ENCODE results near the gene LAPTM4A.
A peak's percentile ranks its signal among the peaks of the same experiment; 100 is the strongest.

LAPTM4A gene

DNA sequence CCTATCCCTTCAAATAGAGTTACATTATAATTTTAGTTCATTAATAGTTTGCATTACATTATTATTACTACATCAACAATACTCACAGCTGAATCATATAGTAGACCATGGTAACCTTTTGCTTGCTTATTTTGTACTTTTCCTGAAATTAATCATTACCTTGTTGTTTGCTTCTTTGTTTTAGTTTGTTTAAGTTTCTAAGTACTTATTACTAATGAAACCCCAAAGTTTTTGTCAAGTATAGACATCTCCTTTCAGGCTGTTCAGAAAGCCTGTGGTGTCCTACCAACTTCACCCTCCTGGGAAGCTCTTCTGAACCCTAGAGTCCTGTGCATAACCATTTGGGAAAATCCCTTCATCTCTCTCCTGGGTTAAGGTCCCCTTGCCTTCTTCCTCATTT lies 43.5 kb upstream of the LAPTM4A start:
- DNase-seq (ENCODE audit: extremely low read depth, insufficient read length) = no peak
- H3K27me3 ChIP-seq (replicated peaks; ENCODE audit: control insufficient read depth, insufficient read depth, low read length) = no peaks in the 10 kb centered on the region; the same call in 1 of the 2 replicates
- no peaks in the 10 kb centered on the region for H3K36me3 ChIP-seq (ENCODE audit: control insufficient read depth, insufficient read depth, low read length)
- H3K4me3 ChIP-seq (replicated peaks; ENCODE audit: low read depth, low read length) = no peak overlapping the region
- no peak for TF ChIP-seq CTCF (IDR thresholded peaks at IDR 0.05; ENCODE audit: insufficient read depth, low read length, poor library complexity, severe bottlenecking)

DNA sequence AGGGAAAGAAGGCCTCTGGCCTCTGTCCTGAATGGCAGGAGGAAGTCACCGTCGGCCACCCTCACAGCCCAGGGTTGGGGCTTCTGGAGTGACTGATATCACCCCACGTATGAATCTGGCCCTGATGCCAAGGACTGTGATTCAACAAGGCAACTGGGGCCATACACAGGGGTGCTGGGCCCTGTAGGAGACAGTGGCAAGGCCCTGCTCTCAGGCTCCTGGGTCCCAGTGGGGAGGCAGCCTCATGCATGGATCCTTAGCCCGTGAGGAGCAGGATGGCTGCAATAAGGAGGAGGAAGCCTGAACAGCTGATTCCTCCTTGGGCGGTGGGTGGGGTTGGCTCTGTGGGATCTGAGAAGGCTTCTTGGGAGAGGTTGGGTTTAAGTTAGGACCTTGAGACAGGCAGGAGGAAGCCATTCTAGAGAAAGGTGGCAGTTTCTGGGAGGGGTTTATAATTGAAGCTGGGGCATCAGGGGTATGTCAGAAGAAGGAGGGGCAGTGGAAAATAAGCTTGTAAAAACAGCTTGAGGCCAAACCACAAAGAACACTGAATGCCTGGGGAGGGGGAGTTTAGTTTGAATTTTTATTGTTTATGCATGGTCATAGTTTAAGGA lies 42.8 kb upstream of the LAPTM4A start:
- TF ChIP-seq CTCF (IDR thresholded peaks at IDR 0.05; ENCODE audit: insufficient read depth, low read length, poor library complexity, severe bottlenecking) = no peak
- DNase-seq (ENCODE audit: extremely low read depth, insufficient read length) = no peak
- Histone ChIP-seq H3K36me3 (ENCODE audit: control insufficient read depth, insufficient read depth, low read length) (no peaks in the 10 kb centered on the region), H3K27me3 (replicated peaks; ENCODE audit: control insufficient read depth, insufficient read depth, low read length) (no peaks in the 10 kb centered on the region; the same call in 1 of the 2 replicates), H3K4me3 (replicated peaks; ENCODE audit: low read depth, low read length) (no peak overlapping the region)

DNA sequence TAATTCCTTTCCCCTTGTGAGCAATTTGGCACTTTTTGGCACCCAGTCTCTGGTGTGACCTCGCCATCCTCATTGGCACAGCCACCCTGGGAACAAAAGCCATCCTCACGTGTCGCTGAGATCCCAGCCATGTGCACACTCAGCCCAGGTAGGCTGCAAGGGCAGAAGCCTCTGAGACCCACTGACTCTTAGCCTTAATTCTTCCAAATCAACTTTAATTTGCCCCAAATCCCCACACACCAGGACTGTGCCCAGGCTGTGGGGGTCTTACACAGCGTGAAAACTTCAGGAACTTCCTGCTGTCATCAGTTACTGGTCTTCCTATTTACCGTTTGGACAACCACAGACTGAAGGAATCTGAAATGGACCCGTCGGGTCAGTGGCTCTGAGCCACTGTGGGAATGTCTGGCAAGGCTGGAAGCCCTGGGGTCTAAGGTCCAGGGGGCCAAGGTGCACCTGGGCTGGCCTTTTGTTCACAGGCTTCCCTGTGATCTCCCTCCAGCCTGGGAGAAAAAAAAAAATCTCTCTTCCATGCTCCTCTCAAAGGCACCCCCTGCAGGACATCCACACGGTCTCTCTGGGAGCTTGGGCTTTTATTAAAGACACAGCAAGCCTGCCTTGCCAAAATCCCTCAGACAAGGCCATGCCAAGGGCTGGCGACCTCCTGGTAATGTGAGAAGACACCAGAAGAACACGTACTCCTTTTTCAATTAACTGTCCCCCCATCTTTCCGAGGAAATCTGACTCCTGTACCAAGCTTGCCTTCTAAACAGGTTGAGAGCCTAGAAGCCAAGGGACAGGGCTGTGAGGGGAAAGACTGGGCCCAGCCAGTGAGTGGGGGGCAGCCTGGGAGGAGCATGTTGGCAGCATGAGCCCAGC lies 42.1 kb upstream of the LAPTM4A start:
- Histone ChIP-seq H3K36me3 (ENCODE audit: control insufficient read depth, insufficient read depth, low read length) (no peaks in the 10 kb centered on the region), H3K27me3 (replicated peaks; ENCODE audit: control insufficient read depth, insufficient read depth, low read length) (no peaks in the 10 kb centered on the region; the same call in 1 of the 2 replicates), H3K4me3 (replicated peaks; ENCODE audit: low read depth, low read length) (no peak overlapping the region)
- DNase-seq (ENCODE audit: extremely low read depth, insufficient read length) = no peak
- peak; percentile 29 for TF ChIP-seq CTCF (IDR thresholded peaks at IDR 0.05; ENCODE audit: insufficient read depth, low read length, poor library complexity, severe bottlenecking)

DNA sequence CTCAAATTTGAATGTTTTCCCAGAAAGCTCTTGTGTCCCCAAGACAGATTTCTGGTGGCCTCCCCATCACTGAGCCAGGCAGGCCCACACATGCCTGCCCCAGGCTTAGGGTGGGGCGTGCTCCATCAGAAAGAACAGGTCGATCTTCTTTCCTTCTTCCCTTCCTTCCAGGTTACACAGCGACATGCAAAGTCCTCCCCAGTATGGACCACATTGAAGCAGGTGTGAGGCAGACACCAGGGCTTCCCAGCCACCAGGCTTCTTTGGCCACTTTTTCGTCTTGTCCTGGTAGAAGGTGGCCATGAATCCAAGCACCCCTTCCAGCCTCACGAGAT lies 41.4 kb upstream of the LAPTM4A start:
- Histone ChIP-seq H3K36me3 (ENCODE audit: control insufficient read depth, insufficient read depth, low read length) (no peaks in the 10 kb centered on the region), H3K27me3 (replicated peaks; ENCODE audit: control insufficient read depth, insufficient read depth, low read length) (no peaks in the 10 kb centered on the region; the same call in 1 of the 2 replicates), H3K4me3 (replicated peaks; ENCODE audit: low read depth, low read length) (no peak overlapping the region)
- no peak for DNase-seq (ENCODE audit: extremely low read depth, insufficient read length)
- TF ChIP-seq CTCF (IDR thresholded peaks at IDR 0.05; ENCODE audit: insufficient read depth, low read length, poor library complexity, severe bottlenecking) = no peak

- Histone ChIP-seq H3K36me3 (ENCODE audit: control insufficient read depth, insufficient read depth, low read length) (no peaks in the 10 kb centered on the region), H3K4me3 (replicated peaks; ENCODE audit: low read depth, low read length) (no peak overlapping the region), H3K27me3 (replicated peaks; ENCODE audit: control insufficient read depth, insufficient read depth, low read length) (no peaks in the 10 kb centered on the region; the same call in 1 of the 2 replicates)
- TF ChIP-seq CTCF (IDR thresholded peaks at IDR 0.05; ENCODE audit: insufficient read depth, low read length, poor library complexity, severe bottlenecking) = no peak
- no peak for DNase-seq (ENCODE audit: extremely low read depth, insufficient read length)
Measured at GRCh38 chr2:20092226-20092900, 40.9 kb upstream of the LAPTM4A start.

Measured in GM06990 (cell line).